OCI-M1 (cell line): ENCODE measurements around the gene ZNF154.
"Not testable (repeated sequence)": the region's sequence is repeated elsewhere in the genome, so short reads cannot be mapped to it uniquely, and the experiment has no call there.

Source experiments
- DNase-seq: peaks from one replicate; lab custom pipeline; 2025; lab: John Stamatoyannopoulos, UW

The ZNF154 gene

GRCh38 chr19:57708641-57709361 lies at the start of gene ZNF154:
Gene ZNF154, minus strand, starts transcription at chr19:57709204. Its CDS starts 233 bp downstream, at chr19:57708971.
- no peak for DNase-seq

GRCh38 chr19:57757941-57758340 lies 48.9 kb upstream of the ZNF154 start:
- no peak for DNase-seq

- DNase-seq, result no peak
Measured at GRCh38 chr19:57755031-57755430, 46.0 kb upstream of the ZNF154 start.

- DNase-seq, result no peak
Measured at GRCh38 chr19:57754091-57754673, 45.2 kb upstream of the ZNF154 start.

GRCh38 chr19:57748029-57748428 lies 39.0 kb upstream of the ZNF154 start:
- DNase-seq, result no peak

- DNase-seq, result peak; percentile 41
Measured at GRCh38 chr19:57747472-57747807, 38.4 kb upstream of the ZNF154 start.

GRCh38 chr19:57746580-57747471 lies 37.8 kb upstream of the ZNF154 start, which contains the start of gene ZNF776:
Gene ZNF776, plus strand, starts transcription at chr19:57746815. Its CDS starts 244 bp downstream, at chr19:57747059.
- peak; percentile 97 for DNase-seq

GRCh38 chr19:57738770-57739169 lies 29.8 kb upstream of the ZNF154 start:
- DNase-seq, result not testable (repeated sequence)

GRCh38 chr19:57738320-57738719 lies 29.3 kb upstream of the ZNF154 start:
- peak; percentile 67 for DNase-seq

GRCh38 chr19:57720878-57721277 lies 11.9 kb upstream of the ZNF154 start:
- DNase-seq, result no peak

- no peak for DNase-seq
Measured at GRCh38 chr19:57719901-57720519, 11.0 kb upstream of the ZNF154 start.

- DNase-seq, result no peak
Measured at GRCh38 chr19:57719424-57719823, 10.4 kb upstream of the ZNF154 start.

- no peak for DNase-seq
Measured at GRCh38 chr19:57712222-57712621, 3.2 kb upstream of the ZNF154 start.

- no peak for DNase-seq
Measured at GRCh38 chr19:57709616-57710015, 612 bp upstream of the ZNF154 start.

GRCh38 chr19:57706346-57706745 lies 2.7 kb downstream of the ZNF154 start:
- DNase-seq, result no peak

- DNase-seq, result no peak
Measured at GRCh38 chr19:57701625-57702024, 7.4 kb downstream of the ZNF154 start.

- DNase-seq, result no peak
Measured at GRCh38 chr19:57689750-57690149, 19.3 kb downstream of the ZNF154 start.

GRCh38 chr19:57688011-57688763 lies 20.8 kb downstream of the ZNF154 start:
- DNase-seq, result no peak

GRCh38 chr19:57687363-57688010 lies 21.5 kb downstream of the ZNF154 start:
- no peak for DNase-seq

- no peak for DNase-seq
Measured at GRCh38 chr19:57686727-57687126, 22.3 kb downstream of the ZNF154 start.

- DNase-seq, result no peak
Measured at GRCh38 chr19:57682226-57682766, 26.7 kb downstream of the ZNF154 start.
